ENCODE measurements around the gene THSD7B. TPM values are rescaled to one million over a fixed set of nuclear protein-coding genes. Genes with fewer than 3 reads are reported as not detected.

THSD7B gene
- total and polyA plus RNA-seq, 2 experiments from 2014 or later: not detected

- no peak for DNase-seq (ENCODE audit: low read depth in 1 of 2, low spot score in 1 of 2)
- no peak overlapping the region for H3K4me3 ChIP-seq
- no peaks in the 10 kb centered on the region for H3K27me3 ChIP-seq
- H3K27ac ChIP-seq: no peak overlapping the region
- H3K4me1 ChIP-seq (ENCODE audit: low read depth): no peaks in the 10 kb centered on the region
- H3K36me3 ChIP-seq: no peaks in the 10 kb centered on the region
- no peaks in the 10 kb centered on the region for H3K9me3 ChIP-seq (ENCODE audit: low read depth)
- TF ChIP-seq CTCF (IDR thresholded peaks at IDR 0.05; ENCODE audit: low read depth, low read length): no peak
Measured at GRCh38 chr2:137367361-137367760, 602.0 kb downstream of the THSD7B start.

GRCh38 chr2:137369106-137369505 is 603.8 kb downstream of the THSD7B start:
- Histone ChIP-seq H3K27ac (no peak overlapping the region), H3K4me1 (ENCODE audit: low read depth) (no peaks in the 10 kb centered on the region), H3K27me3 (no peaks in the 10 kb centered on the region), H3K36me3 (no peaks in the 10 kb centered on the region), H3K9me3 (ENCODE audit: low read depth) (no peaks in the 10 kb centered on the region), H3K4me3 (no peak overlapping the region)
- TF ChIP-seq CTCF (IDR thresholded peaks at IDR 0.05; ENCODE audit: low read depth, low read length): no peak
- DNase-seq (ENCODE audit: low read depth in 1 of 2, low spot score in 1 of 2): no peak

DNA sequence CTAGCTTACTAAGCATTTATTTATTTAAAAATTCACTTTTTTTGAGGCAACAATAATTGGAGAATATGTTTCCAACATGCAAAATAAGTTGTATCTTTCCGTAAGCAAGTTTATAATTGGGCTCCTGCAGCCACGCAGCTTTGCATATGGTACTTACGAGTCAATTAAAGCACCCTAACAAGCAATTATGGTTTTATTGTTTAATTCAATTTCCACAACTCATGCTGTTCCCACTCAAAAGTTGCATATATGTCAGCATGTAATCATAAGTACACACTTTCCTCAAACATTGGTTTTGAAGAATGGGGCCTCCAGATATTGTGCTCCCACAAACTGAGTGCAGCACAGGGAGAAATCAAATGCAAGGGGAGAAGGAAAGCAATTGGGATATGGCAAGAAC is 613.8 kb downstream of the THSD7B start:
- no peak for DNase-seq (ENCODE audit: low read depth in 1 of 2, low spot score in 1 of 2)
- no peaks in the 10 kb centered on the region for H3K36me3 ChIP-seq

DNA sequence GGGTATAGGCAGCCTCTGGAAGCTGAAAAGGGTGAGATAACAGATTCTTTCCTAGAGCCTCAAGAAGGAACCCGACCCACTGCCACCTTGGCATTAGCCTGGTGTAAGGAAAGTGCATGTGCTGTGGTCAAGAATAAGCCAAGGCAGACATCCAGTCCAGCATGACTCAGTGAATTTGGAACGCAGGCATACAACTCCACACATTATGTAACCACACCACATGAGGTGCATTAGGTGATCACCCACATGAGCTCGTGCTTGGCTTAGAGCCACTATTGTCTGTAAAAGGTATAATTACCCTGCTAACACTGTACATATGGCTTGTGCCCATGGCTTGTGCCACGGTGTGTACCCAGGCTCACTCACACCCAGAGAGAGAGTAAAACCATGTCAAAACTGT is 615.3 kb downstream of the THSD7B start:
- DNase-seq (ENCODE audit: low read depth in 1 of 2, low spot score in 1 of 2): no peak
- no peaks in the 10 kb centered on the region for H3K36me3 ChIP-seq
- no peak for TF ChIP-seq CTCF (IDR thresholded peaks at IDR 0.05; ENCODE audit: low read depth, low read length)

More for the DNA sequence above, 613.8 kb downstream of the THSD7B start:
- no peak overlapping the region for H3K27ac ChIP-seq
- no peaks in the 10 kb centered on the region for H3K4me1 ChIP-seq (ENCODE audit: low read depth)
- H3K4me3 ChIP-seq: no peak overlapping the region
- no peaks in the 10 kb centered on the region for H3K9me3 ChIP-seq (ENCODE audit: low read depth)
- H3K27me3 ChIP-seq: no peaks in the 10 kb centered on the region
- no peak for TF ChIP-seq CTCF (IDR thresholded peaks at IDR 0.05; ENCODE audit: low read depth, low read length)

GRCh38 chr2:137381731-137382130 is 616.4 kb downstream of the THSD7B start:
- H3K36me3 ChIP-seq: no peaks in the 10 kb centered on the region
- TF ChIP-seq CTCF (IDR thresholded peaks at IDR 0.05; ENCODE audit: low read depth, low read length): no peak
- H3K4me3 ChIP-seq: no peak overlapping the region
- H3K27me3 ChIP-seq: no peaks in the 10 kb centered on the region
- DNase-seq (ENCODE audit: low read depth in 1 of 2, low spot score in 1 of 2): no peak
- no peaks in the 10 kb centered on the region for H3K9me3 ChIP-seq (ENCODE audit: low read depth)
- no peak overlapping the region for H3K27ac ChIP-seq
- H3K4me1 ChIP-seq (ENCODE audit: low read depth): no peaks in the 10 kb centered on the region

More for the DNA sequence above, 615.3 kb downstream of the THSD7B start:
- H3K4me3 ChIP-seq: no peak overlapping the region
- H3K27ac ChIP-seq: no peak overlapping the region
- H3K27me3 ChIP-seq: no peaks in the 10 kb centered on the region
- no peaks in the 10 kb centered on the region for H3K9me3 ChIP-seq (ENCODE audit: low read depth)
- no peaks in the 10 kb centered on the region for H3K4me1 ChIP-seq (ENCODE audit: low read depth)

- TF ChIP-seq CTCF (IDR thresholded peaks at IDR 0.05; ENCODE audit: low read depth, low read length): no peak
- no peak for DNase-seq (ENCODE audit: low read depth in 1 of 2, low spot score in 1 of 2)
Measured at GRCh38 chr2:137383391-137383790, 618.0 kb downstream of the THSD7B start.

More at GRCh38 chr2:137383391-137383790, 618.0 kb downstream of the THSD7B start:
- H3K27ac ChIP-seq: no peak overlapping the region
- no peak overlapping the region for H3K4me3 ChIP-seq
- no peaks in the 10 kb centered on the region for H3K27me3 ChIP-seq
- H3K36me3 ChIP-seq: no peaks in the 10 kb centered on the region
- H3K4me1 ChIP-seq (ENCODE audit: low read depth): no peaks in the 10 kb centered on the region
- H3K9me3 ChIP-seq (ENCODE audit: low read depth): no peaks in the 10 kb centered on the region
